ENCODE measurements around the gene RAB6B.

DNA sequence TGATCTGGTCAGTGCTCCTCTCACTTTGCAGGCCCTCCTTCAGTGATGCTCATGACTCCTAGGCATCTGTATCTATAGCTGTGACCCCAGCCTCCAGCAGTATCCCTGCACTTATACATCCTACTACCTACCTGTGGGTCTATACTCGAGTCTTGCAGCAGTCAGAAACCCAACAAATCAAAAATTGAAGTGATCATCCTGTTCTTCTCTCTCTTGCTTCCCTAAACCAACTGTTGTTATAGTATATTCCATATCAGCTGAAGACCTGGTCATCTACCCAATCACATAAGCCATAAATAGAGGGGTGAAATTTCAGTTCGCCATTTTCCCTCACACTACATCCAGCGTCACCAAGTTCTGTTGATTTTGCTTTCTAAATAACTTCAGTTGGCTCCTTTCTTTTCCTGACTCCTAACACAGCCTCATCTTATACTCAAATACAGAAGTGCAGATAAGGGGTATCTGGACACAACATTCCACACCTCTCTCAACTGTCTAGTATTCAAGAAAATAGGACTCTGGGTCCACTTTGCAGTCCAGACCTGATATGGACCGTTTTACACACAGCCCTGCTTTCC lies 116.0 kb downstream of the RAB6B start:
- no peak for TF ChIP-seq CTCF (IDR thresholded peaks at IDR 0.05; ENCODE audit: poor library complexity)
- TF ChIP-seq EZH2 (IDR thresholded peaks at IDR 0.05; ENCODE audit: borderline replicate concordance): no peak
